SK-N-SH (cell line): ENCODE results near the gene OR10A4.

ENCODE experiments used
- GABPA ChIP-seq: IDR thresholded peaks from 2 replicates; pipeline ENCODE4 v1.4.0; 2012; ENCODE audit warnings: low read depth, mild to moderate bottlenecking
- MEF2A ChIP-seq: IDR thresholded peaks from 2 replicates; pipeline ENCODE4 v1.4.0; 2012; ENCODE audit warnings: low read depth, borderline replicate concordance
- TF ChIP-seq, protein P1 (sequence below): IDR thresholded peaks from 2 replicates; pipeline ENCODE4; 2012
- TF ChIP-seq, protein P2 (sequence below): fragments of 200-600 bp; sonication (generic); IDR thresholded peaks from 2 replicates; pipeline ENCODE4 v1.6.1; 2017; ENCODE audit warnings: antibody characterized with exemption, mild to moderate bottlenecking, moderate library complexity
- TF ChIP-seq, protein P3 (sequence below): IDR thresholded peaks from 2 replicates; pipeline ENCODE4 v1.4.0; 2012; ENCODE audit warnings: low read depth, borderline replicate concordance

DNA sequence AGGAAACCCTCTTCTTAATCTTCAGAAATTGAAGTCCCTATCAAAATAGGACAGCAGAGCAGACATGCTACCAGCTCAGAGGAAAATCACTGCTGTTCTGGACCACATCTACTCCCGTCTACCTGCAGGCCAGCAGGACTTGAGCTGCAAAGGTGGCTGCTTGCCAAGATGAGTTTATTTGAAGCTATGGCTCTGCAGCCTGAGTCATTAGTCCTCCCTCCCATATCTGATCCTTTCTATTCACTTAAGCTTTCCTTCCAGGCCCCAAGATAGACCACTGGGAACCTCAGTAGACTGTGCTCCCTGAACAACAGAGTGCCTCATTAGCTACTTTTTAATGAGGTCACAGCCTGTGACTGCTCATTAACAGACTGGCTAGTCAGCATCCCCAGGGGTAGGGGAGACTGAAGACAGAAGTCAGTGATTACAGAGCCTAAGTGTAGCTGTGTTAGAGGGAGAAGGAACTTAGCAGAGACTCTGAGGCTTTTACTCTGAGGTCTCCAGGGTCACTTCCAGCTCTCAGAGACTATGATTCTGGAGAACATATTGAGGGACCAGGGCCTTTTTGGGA, 20.4 kb upstream of the OR10A4 start:
- TF ChIP-seq MEF2A (no peak), GABPA (no peak)
- TF ChIP-seq, protein P1, sequence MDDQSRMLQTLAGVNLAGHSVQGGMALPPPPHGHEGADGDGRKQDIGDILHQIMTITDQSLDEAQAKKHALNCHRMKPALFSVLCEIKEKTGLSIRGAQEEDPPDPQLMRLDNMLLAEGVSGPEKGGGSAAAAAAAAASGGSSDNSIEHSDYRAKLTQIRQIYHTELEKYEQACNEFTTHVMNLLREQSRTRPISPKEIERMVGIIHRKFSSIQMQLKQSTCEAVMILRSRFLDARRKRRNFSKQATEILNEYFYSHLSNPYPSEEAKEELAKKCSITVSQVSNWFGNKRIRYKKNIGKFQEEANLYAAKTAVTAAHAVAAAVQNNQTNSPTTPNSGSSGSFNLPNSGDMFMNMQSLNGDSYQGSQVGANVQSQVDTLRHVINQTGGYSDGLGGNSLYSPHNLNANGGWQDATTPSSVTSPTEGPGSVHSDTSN, result no peak
- TF ChIP-seq, protein P2, sequence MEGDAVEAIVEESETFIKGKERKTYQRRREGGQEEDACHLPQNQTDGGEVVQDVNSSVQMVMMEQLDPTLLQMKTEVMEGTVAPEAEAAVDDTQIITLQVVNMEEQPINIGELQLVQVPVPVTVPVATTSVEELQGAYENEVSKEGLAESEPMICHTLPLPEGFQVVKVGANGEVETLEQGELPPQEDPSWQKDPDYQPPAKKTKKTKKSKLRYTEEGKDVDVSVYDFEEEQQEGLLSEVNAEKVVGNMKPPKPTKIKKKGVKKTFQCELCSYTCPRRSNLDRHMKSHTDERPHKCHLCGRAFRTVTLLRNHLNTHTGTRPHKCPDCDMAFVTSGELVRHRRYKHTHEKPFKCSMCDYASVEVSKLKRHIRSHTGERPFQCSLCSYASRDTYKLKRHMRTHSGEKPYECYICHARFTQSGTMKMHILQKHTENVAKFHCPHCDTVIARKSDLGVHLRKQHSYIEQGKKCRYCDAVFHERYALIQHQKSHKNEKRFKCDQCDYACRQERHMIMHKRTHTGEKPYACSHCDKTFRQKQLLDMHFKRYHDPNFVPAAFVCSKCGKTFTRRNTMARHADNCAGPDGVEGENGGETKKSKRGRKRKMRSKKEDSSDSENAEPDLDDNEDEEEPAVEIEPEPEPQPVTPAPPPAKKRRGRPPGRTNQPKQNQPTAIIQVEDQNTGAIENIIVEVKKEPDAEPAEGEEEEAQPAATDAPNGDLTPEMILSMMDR, result no peak
- TF ChIP-seq, protein P3, sequence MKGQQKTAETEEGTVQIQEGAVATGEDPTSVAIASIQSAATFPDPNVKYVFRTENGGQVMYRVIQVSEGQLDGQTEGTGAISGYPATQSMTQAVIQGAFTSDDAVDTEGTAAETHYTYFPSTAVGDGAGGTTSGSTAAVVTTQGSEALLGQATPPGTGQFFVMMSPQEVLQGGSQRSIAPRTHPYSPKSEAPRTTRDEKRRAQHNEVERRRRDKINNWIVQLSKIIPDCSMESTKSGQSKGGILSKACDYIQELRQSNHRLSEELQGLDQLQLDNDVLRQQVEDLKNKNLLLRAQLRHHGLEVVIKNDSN, result no peak
